HepG2 (cell line): ENCODE data around the gene STIP1. TPM values are rescaled to one million over a fixed set of nuclear protein-coding genes. Genes with fewer than 3 reads are reported as not detected.

Experiments used
- ARNTL ChIP-seq: sonication (generic); formaldehyde crosslinking; IDR thresholded peaks from 2 replicates; pipeline ENCODE4 v1.4.0; 2020; ENCODE audit warnings: mild to moderate bottlenecking, missing genetic modification reagents
- EED ChIP-seq: sonication (generic); formaldehyde crosslinking; IDR thresholded peaks from 2 replicates; pipeline ENCODE4 v1.5.0; 2020; ENCODE audit warnings: mild to moderate bottlenecking, missing genetic modification reagents
- FOSL2 ChIP-seq: sonication (generic); formaldehyde crosslinking; IDR thresholded peaks from 2 replicates; pipeline ENCODE4 v1.4.0; 2020; ENCODE audit warnings: missing genetic modification reagents
- HNRNPL ChIP-seq: fragments of 200-400 bp; formaldehyde crosslinking; IDR thresholded peaks from 2 replicates; pipeline ENCODE4 v1.6.1; 2017; ENCODE audit warnings: mild to moderate bottlenecking, low read depth, low read length
- ISL2 ChIP-seq: sonication (generic); formaldehyde crosslinking; IDR thresholded peaks from 2 replicates; pipeline ENCODE4 v1.5.0; 2020; ENCODE audit warnings: missing genetic modification reagents
- NRL ChIP-seq: sonication (generic); formaldehyde crosslinking; IDR thresholded peaks from 2 replicates; pipeline ENCODE4 v1.5.0; 2020; ENCODE audit warnings: missing genetic modification reagents, mild to moderate bottlenecking, moderate library complexity, borderline replicate concordance
- THAP9 ChIP-seq: sonication (generic); formaldehyde crosslinking; IDR thresholded peaks from 2 replicates; pipeline ENCODE4; 2020; ENCODE audit warnings: missing genetic modification reagents, mild to moderate bottlenecking, borderline replicate concordance
- ZBTB39 ChIP-seq: sonication (generic); formaldehyde crosslinking; IDR thresholded peaks from 2 replicates; pipeline ENCODE4 v1.5.0; 2020; ENCODE audit warnings: missing genetic modification reagents
- ZMYM4 ChIP-seq: sonication (generic); formaldehyde crosslinking; IDR thresholded peaks from 2 replicates; pipeline ENCODE4 v1.8.1; 2023; ENCODE audit warnings: mild to moderate bottlenecking, missing genetic modification reagents
- ZNF317 ChIP-seq: sonication (generic); formaldehyde crosslinking; IDR thresholded peaks from 2 replicates; pipeline ENCODE4 v1.5.0; 2020; ENCODE audit warnings: mild to moderate bottlenecking, missing genetic modification reagents
- ZNF543 ChIP-seq: sonication (generic); formaldehyde crosslinking; IDR thresholded peaks from 2 replicates; pipeline ENCODE4 v1.4.0; 2020; ENCODE audit warnings: mild to moderate bottlenecking, missing genetic modification reagents
- ZNF563 ChIP-seq: sonication (generic); formaldehyde crosslinking; IDR thresholded peaks from 2 replicates; pipeline ENCODE4 v1.8.0; 2022; ENCODE audit warnings: mild to moderate bottlenecking, moderate library complexity, missing genetic modification reagents
- ZNF788 ChIP-seq: sonication (generic); formaldehyde crosslinking; IDR thresholded peaks from 2 replicates; pipeline ENCODE4 v1.5.0; 2020; ENCODE audit warnings: mild to moderate bottlenecking, missing genetic modification reagents, borderline replicate concordance
- polyA plus RNA-seq, 8 experiments: library from polyadenylated mRNA; depleted of rRNA in 3 of 8; stranded (reverse) in 7 of 8; unstranded in 1 of 8; fragments of >200 nt; fragmentation: Illumina TruSeq in 4 of 8; extraction: Trizol in 4 of 8; gene quantifications; 2 replicates each; pipeline versions ENCODE4 v1.2.1 to v1.2.3, GENCODE V29; 2011 to 2016; ENCODE audit warnings: low read depth in 4 of 8, missing spikeins in 1 of 8, mixed read lengths in 1 of 8; ENCODE audit not compliant: insufficient read depth in 1 of 8
- total RNA-seq, 5 experiments: library from RNA; depleted of rRNA; stranded (reverse); fragments of >200 nt; fragmentation: Illumina TruSeq; extraction: Trizol; gene quantifications; 2 replicates each; pipeline ENCODE4 v1.2.3, GENCODE V29; 2016; ENCODE audit warnings: low read depth in 1 of 5
- TF ChIP-seq, protein P1 (sequence below): sonication (generic); formaldehyde crosslinking; IDR thresholded peaks from 2 replicates; pipeline ENCODE4 v1.9.0; 2022; ENCODE audit warnings: low read depth, missing genetic modification reagents
- TF ChIP-seq, protein P2 (sequence below): sonication (generic); formaldehyde crosslinking; IDR thresholded peaks from 2 replicates; pipeline ENCODE4 v1.4.0; 2020; ENCODE audit warnings: missing genetic modification reagents

STIP1 gene
- total and polyA plus RNA-seq, 2 of the 13 experiments (the other 11 are each of a cell fraction or from before 2014, with no cell fraction given): 81.1 to 217 TPM

GRCh38 chr11:64245797-64246620 is 60.0 kb downstream of the STIP1 start (continued):
- TF ChIP-seq THAP9 (CRISPR knock-in tag): 0 out of 2 replicates have a peak, but pooled peaks have one; percentile 60
- 0 out of 2 replicates have a peak, but pooled peaks have one; percentile 35 for TF ChIP-seq NRL
- TF ChIP-seq ISL2 (CRISPR knock-in tag): 0 out of 2 replicates have a peak, but pooled peaks have one; percentile 23
- TF ChIP-seq ZBTB39 (CRISPR knock-in tag): no peak
- 0 out of 2 replicates have a peak, but pooled peaks have one; percentile 15 for TF ChIP-seq ZMYM4 (CRISPR knock-in tag)
- 0 out of 2 replicates have a peak, but pooled peaks have one; percentile 26 for TF ChIP-seq ZNF563 (CRISPR knock-in tag)
- TF ChIP-seq ZNF788 (CRISPR knock-in tag): 0 out of 2 replicates have a peak, but pooled peaks have one; percentile 18
- TF ChIP-seq, protein P1, sequence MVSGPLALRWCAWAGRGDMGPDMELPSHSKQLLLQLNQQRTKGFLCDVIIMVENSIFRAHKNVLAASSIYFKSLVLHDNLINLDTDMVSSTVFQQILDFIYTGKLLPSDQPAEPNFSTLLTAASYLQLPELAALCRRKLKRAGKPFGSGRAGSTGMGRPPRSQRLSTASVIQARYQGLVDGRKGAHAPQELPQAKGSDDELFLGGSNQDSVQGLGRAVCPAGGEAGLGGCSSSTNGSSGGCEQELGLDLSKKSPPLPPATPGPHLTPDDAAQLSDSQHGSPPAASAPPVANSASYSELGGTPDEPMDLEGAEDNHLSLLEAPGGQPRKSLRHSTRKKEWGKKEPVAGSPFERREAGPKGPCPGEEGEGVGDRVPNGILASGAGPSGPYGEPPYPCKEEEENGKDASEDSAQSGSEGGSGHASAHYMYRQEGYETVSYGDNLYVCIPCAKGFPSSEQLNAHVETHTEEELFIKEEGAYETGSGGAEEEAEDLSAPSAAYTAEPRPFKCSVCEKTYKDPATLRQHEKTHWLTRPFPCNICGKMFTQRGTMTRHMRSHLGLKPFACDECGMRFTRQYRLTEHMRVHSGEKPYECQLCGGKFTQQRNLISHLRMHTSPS (CRISPR knock-in tag): peak; percentile 62; the same call in 1 of the 2 replicates
- peak; percentile 72 for TF ChIP-seq FOSL2 (CRISPR knock-in tag)
- TF ChIP-seq HNRNPL: peak; percentile 69; the same call in 1 of the 2 replicates
- TF ChIP-seq ZNF543 (CRISPR knock-in tag): 0 out of 2 replicates have a peak, but pooled peaks have one; percentile 44
- peak; percentile 84; the same call in 1 of the 2 replicates for TF ChIP-seq EED (CRISPR knock-in tag)
- TF ChIP-seq ARNTL (CRISPR knock-in tag): 0 out of 2 replicates have a peak, but pooled peaks have one; percentile 29
- TF ChIP-seq, protein P2, sequence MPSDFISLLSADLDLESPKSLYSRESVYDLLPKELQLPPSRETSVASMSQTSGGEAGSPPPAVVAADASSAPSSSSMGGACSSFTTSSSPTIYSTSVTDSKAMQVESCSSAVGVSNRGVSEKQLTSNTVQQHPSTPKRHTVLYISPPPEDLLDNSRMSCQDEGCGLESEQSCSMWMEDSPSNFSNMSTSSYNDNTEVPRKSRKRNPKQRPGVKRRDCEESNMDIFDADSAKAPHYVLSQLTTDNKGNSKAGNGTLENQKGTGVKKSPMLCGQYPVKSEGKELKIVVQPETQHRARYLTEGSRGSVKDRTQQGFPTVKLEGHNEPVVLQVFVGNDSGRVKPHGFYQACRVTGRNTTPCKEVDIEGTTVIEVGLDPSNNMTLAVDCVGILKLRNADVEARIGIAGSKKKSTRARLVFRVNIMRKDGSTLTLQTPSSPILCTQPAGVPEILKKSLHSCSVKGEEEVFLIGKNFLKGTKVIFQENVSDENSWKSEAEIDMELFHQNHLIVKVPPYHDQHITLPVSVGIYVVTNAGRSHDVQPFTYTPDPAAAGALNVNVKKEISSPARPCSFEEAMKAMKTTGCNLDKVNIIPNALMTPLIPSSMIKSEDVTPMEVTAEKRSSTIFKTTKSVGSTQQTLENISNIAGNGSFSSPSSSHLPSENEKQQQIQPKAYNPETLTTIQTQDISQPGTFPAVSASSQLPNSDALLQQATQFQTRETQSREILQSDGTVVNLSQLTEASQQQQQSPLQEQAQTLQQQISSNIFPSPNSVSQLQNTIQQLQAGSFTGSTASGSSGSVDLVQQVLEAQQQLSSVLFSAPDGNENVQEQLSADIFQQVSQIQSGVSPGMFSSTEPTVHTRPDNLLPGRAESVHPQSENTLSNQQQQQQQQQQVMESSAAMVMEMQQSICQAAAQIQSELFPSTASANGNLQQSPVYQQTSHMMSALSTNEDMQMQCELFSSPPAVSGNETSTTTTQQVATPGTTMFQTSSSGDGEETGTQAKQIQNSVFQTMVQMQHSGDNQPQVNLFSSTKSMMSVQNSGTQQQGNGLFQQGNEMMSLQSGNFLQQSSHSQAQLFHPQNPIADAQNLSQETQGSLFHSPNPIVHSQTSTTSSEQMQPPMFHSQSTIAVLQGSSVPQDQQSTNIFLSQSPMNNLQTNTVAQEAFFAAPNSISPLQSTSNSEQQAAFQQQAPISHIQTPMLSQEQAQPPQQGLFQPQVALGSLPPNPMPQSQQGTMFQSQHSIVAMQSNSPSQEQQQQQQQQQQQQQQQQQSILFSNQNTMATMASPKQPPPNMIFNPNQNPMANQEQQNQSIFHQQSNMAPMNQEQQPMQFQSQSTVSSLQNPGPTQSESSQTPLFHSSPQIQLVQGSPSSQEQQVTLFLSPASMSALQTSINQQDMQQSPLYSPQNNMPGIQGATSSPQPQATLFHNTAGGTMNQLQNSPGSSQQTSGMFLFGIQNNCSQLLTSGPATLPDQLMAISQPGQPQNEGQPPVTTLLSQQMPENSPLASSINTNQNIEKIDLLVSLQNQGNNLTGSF (CRISPR knock-in tag): no peak
- 0 out of 2 replicates have a peak, but pooled peaks have one; percentile 18 for TF ChIP-seq ZNF317 (CRISPR knock-in tag)
